ENCODE results near the gene RFESD. TPM values are rescaled to one million over a fixed set of nuclear protein-coding genes. Genes with fewer than 3 reads are reported as not detected.
"Not testable (repeated sequence)": the region's sequence is repeated elsewhere in the genome, so short reads cannot be mapped to it uniquely, and the experiment has no call there.

RFESD gene
- total RNA-seq, 1 donor from 2014 or later, result 0.97 TPM

GRCh38 chr5:95690333-95690732 lies 43.8 kb downstream of the RFESD start:
- no peaks in the 10 kb centered on the region for H3K4me1 Mint-ChIP-seq (ENCODE audit: low read depth)
- H3K9me3 Mint-ChIP-seq (ENCODE audit: low read depth), result peaks cover 5% of the 10 kb centered on the region
- H3K27ac Mint-ChIP-seq (ENCODE audit: unreplicated experiment), result no peak overlapping the region
- no peaks in the 10 kb centered on the region for H3K36me3 Mint-ChIP-seq (ENCODE audit: low read depth)
- H3K27me3 Mint-ChIP-seq (ENCODE audit: low read depth), result no peaks in the 10 kb centered on the region
- DNase-seq (ENCODE audit: low spot score), result no peak
- H3K4me3 Mint-ChIP-seq (ENCODE audit: unreplicated experiment), result no peak overlapping the region
- no peak for TF ChIP-seq CTCF (IDR thresholded peaks at IDR 0.05)

GRCh38 chr5:95697781-95698681 lies 51.5 kb downstream of the RFESD start:
- DNase-seq (ENCODE audit: low spot score), result no peak
- TF ChIP-seq CTCF (IDR thresholded peaks at IDR 0.05), result no peak
- Mint-ChIP-seq H3K4me1 (ENCODE audit: low read depth) (peaks cover 18% of the 10 kb centered on the region), H3K36me3 (ENCODE audit: low read depth) (no peaks in the 10 kb centered on the region), H3K27ac (ENCODE audit: unreplicated experiment) (peak overlapping the region; percentile 74), H3K4me3 (ENCODE audit: unreplicated experiment) (no peak overlapping the region), H3K27me3 (ENCODE audit: low read depth) (no peaks in the 10 kb centered on the region), H3K9me3 (ENCODE audit: low read depth) (no peaks in the 10 kb centered on the region)

GRCh38 chr5:95699337-95699736 lies 52.8 kb downstream of the RFESD start:
- no peak for DNase-seq (ENCODE audit: low spot score)
- H3K27ac Mint-ChIP-seq (ENCODE audit: unreplicated experiment), result no peak overlapping the region
- H3K27me3 Mint-ChIP-seq (ENCODE audit: low read depth), result no peaks in the 10 kb centered on the region
- no peaks in the 10 kb centered on the region for H3K9me3 Mint-ChIP-seq (ENCODE audit: low read depth)
- peaks cover 24% of the 10 kb centered on the region for H3K4me1 Mint-ChIP-seq (ENCODE audit: low read depth)
- no peaks in the 10 kb centered on the region for H3K36me3 Mint-ChIP-seq (ENCODE audit: low read depth)
- no peak overlapping the region for H3K4me3 Mint-ChIP-seq (ENCODE audit: unreplicated experiment)
- TF ChIP-seq CTCF (IDR thresholded peaks at IDR 0.05), result no peak

- no peak for TF ChIP-seq CTCF (IDR thresholded peaks at IDR 0.05)
- H3K4me1 Mint-ChIP-seq (ENCODE audit: low read depth), result peaks cover 24% of the 10 kb centered on the region
- H3K27me3 Mint-ChIP-seq (ENCODE audit: low read depth), result no peaks in the 10 kb centered on the region
- no peak overlapping the region for H3K27ac Mint-ChIP-seq (ENCODE audit: unreplicated experiment)
- H3K4me3 Mint-ChIP-seq (ENCODE audit: unreplicated experiment), result no peak overlapping the region
- DNase-seq (ENCODE audit: low spot score), result no peak
- no peaks in the 10 kb centered on the region for H3K9me3 Mint-ChIP-seq (ENCODE audit: low read depth)
- no peaks in the 10 kb centered on the region for H3K36me3 Mint-ChIP-seq (ENCODE audit: low read depth)
These were observed 54.5 kb downstream of the RFESD start for GRCh38 chr5:95701074-95701473.

GRCh38 chr5:95704150-95704549 lies 57.6 kb downstream of the RFESD start:
- no peak for DNase-seq (ENCODE audit: low spot score)
- peaks cover 7% of the 10 kb centered on the region for H3K4me1 Mint-ChIP-seq (ENCODE audit: low read depth)
- H3K4me3 Mint-ChIP-seq (ENCODE audit: unreplicated experiment), result no peak overlapping the region
- no peak overlapping the region for H3K27ac Mint-ChIP-seq (ENCODE audit: unreplicated experiment)
- H3K9me3 Mint-ChIP-seq (ENCODE audit: low read depth), result no peaks in the 10 kb centered on the region
- peaks cover 1% of the 10 kb centered on the region for H3K36me3 Mint-ChIP-seq (ENCODE audit: low read depth)
- no peak for TF ChIP-seq CTCF (IDR thresholded peaks at IDR 0.05)
- no peaks in the 10 kb centered on the region for H3K27me3 Mint-ChIP-seq (ENCODE audit: low read depth)

- not testable (repeated sequence) for H3K27ac Mint-ChIP-seq (ENCODE audit: unreplicated experiment); H3K4me3 Mint-ChIP-seq (ENCODE audit: unreplicated experiment); H3K9me3 Mint-ChIP-seq (ENCODE audit: low read depth); DNase-seq (ENCODE audit: low spot score); H3K36me3 Mint-ChIP-seq (ENCODE audit: low read depth); H3K27me3 Mint-ChIP-seq (ENCODE audit: low read depth); H3K4me1 Mint-ChIP-seq (ENCODE audit: low read depth)
These were observed 59.6 kb downstream of the RFESD start for GRCh38 chr5:95706196-95706595.
